ENCODE data around the gene CHKA. TPM values are rescaled to one million over a fixed set of nuclear protein-coding genes. Genes with fewer than 3 reads are reported as not detected.

Gene CHKA
- total RNA-seq, 1 donor from 2014 or later = 66.2 TPM

DNA sequence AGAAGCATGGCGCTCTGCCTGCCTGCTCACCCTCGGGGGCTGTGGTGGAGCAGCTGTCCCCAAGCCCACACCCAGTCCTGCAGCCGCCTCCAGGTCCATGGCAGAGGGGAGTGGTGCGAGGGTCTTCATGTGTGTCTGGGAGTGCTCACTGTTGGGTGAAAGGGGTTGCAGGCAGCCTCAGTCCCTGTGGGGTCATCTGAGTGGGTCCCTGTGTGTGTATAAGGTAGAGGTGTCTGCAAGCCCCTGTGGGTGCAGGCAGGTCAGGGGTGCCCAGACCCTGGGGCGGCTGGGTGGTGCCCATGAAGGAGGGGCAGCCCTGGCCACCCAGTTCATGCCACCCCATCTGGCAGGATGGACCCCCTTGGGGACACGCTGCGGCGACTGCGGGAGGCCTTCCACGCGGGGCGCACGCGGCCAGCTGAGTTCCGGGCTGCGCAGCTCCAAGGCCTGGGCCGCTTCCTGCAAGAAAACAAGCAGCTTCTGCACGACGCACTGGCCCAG is 106.2 kb downstream of the CHKA start:
- no peak for DNase-seq (ENCODE audit: low spot score)

DNA sequence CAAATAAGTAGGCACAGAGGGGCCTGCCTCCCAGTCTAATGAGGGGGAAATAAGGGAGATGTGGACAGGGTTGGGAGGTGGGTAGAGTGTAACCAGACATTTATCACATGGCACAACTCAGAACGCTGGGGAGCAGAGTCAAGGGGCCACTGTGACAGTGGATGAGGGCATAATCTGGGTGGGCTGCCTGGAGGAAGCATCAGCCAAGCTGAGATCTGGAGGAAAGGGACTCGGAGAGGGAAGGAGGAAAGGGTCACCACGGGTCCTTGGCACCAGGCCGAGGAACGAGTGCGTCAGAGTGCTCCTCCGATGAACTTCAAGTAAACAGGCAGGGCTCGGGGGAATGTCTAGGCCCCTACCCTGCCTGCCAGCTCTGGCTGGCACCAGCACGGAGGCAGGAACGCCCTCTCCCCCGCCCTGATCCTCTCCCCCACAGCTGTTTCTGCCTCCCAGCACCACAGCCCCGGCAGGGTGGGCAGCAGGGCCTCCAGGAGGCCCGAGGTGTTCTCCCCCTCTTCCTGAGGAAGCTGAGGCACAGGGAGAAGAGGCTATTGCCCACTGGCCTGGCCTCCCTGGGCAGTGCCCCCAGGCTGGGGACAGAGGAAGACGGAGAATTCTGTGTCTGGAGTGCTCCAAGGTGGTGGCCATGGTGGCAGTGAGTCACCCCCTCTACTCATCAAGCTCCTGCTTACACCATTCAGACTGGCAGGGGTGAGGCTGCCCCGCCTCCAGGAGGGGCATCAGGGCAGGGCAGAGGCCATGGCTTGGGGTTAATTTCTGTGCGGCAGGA is 106.8 kb downstream of the CHKA start:
- peak; percentile 87 for DNase-seq (ENCODE audit: low spot score)

DNA sequence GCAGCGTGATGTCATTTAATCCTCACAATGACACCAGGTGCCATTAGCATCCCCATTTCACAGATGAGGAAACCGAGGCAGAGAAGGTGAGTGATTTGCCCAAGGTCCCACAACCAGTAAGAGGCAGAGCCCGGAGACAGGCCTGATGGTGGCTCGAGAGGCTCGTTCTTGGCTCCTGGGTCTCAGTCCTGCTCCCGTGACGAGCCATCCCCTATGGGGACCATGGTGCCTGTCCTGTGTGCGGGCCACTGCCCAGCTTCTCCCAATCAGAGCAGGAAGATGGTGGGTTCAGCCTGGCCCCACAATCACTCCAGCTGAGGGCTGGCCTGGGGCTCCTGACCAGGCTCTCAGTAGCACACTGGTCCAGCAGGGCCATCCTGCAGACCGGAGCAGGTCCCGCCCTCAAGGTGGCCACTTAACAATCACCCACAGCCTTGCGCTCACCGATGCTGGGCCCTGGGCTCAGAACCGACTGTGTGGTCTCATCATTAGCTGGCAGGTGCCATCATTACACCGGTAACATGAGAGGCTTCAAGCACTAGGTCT is 107.5 kb downstream of the CHKA start:
- DNase-seq (ENCODE audit: low spot score) = no peak

DNA sequence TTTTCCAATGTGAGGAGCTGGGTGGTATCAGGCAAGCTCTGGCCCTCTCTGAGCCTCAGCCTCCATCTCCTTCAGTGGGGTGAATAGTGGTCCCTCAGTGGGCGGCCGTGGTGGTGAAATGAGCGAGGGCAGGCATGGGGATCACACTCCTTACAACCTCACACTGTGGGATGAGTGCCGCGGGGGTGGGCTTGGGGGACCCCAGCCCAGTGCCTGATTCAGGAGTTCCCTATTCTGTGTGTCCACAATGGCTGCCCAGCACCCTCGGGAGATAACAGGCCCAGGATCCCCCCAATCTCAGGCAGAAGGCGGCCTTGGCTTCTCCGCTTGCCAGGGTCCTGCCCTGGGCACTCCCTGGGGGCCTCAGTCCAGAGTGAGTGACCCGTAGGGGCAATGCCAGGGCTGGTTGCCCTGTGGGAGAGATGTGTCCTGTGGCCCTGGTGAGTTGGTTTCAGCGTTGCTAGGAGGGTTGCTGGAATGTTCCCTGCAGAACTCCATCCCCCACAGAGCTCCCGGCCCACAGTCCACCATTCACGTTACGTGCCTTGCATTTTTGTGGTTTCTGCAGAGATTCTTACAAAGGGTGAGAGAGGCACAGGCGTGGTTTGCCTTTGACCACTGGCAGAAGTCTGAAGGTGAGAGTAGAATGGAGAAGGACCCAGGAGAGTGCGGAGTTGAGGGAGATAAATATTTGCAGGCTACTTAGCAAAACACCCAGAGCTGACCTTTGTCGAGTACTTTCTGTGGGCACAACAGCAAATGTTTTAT is 108.2 kb downstream of the CHKA start:
- DNase-seq (ENCODE audit: low spot score) = peak; percentile 75

DNA sequence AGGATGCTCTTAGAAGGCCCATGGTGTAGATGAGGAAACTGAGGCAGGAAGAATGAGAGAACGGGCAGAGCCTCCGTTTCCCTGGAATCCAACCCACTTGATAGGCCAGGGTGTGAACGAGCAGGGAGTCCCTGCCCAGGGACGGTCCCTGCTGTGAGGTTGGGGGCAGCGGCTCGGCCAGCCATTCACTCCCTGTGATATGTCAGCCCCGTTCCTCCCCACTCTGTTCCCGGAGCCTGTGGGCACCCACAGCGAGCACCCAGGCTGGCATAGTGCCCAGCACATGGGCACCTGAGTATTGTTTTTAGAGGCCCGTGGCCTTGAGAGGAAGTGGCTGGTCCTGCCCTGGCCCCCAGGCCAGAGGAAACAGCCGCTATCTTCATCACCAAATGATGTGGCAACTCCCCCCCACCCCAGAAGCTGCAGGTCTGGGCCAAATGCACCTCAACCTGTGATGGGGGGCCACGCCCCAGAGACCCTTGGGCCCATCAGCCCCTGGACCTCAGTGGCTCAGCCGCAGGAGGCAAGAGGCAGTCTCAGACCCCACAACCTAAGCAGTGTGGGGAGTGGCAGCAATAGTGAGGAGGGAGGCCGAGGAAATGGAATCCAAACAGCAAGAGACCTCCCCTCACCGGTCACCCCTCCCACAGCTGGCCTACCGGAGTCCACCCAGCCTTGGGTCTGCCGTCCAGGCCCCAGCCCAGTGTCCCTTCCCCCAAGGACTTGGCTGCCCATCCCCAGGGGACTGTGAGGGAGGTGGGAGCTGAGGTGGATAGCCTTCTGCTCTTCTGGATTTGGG is 108.9 kb downstream of the CHKA start:
- DNase-seq (ENCODE audit: low spot score) = no peak

DNA sequence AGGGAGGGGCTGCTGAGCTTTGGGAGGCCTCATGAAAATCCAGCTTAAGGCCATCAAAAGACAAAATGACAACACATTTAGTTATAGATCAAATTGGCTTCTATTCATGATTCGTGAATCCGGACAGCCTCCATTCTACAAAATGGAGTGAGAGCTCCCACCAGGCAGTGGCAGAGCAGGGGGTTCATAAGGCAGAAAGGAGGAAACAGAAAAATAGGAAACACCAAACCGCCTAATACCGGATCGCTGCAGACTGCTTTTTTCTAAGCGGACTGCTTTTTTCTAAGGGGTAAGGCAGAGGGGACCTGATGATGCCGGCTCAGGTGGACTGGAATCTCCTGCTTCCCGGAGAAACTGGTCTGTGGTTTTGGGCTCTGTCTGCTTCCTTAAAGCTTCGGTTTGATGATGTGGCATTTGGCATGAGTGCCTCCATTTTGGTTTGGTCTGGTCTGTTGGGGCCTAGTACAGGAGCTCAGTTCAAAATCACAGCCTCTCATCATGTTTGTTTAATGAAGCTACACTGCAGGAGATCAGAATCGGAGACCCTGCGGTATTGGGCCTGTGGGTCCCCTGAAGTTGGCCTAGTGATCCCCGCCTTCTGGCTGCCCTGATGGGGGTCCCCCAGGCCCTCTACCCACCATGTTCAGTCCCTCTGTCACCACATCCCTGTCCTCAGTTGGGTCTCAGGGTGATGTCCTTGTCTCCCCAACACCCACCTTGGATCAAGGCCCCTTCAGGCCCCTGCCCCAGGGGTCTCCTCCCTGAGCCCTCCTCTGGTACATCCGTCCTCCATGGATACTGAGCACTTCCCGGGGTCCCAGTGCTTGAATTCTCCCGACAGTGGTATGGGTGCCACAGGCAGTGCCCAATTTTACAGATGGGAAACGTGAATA is 109.9 kb downstream of the CHKA start:
- DNase-seq (ENCODE audit: low spot score) = no peak

DNA sequence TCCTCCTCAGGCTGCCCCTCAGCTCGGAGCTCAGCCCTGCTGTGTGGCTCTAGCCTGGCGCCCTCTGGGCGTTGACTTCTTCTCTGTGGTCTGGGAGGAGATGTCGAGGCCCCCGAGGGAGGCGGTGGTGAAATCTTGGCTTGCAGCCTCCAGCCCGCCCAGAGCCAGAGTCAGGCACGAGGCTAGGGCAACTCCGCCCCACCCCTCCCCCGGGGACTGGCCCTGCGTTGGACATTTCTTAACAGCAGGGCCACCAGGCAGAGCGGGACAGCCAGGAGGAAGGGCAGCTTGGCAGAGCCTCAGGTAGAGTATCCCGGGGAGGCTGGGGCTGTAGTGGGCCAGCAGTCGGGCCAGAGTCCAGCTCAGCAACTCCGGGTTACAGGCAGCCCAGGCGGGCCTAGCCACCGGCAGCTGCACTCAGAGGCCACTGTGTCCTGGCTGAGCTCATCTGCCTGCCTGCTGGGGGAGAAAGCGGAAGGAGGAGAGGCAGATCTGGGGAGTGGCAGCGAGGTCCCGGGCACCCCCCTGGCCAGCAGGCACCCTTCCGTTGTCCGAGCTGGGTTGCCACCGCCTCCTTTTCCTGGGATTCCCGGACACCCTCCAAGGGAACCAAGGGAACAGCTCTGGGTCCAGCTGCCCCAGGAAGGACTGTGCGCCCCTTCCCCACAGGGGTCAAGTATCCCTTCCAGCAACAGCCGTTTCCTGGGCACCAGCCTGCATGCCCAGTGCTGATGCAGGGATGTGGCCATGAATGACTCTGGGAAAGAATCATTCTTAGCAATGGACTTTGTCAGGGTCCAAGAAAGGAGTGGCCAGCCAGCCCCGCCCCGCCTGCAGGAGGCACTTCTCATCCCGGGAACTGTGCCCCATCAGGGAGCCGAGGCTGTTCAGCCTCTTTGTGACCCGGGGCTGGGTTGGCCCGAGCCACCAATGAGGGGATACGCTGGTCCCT is 110.8 kb downstream of the CHKA start, which contains the start of gene ALDH3B1:
ALDH3B1 (plus strand) TSS at position 238 of the 952 bp plus-strand sequence. CDS start 4,971 bp downstream, outside the sequence.
- DNase-seq (ENCODE audit: low spot score) = peak; percentile 92

DNA sequence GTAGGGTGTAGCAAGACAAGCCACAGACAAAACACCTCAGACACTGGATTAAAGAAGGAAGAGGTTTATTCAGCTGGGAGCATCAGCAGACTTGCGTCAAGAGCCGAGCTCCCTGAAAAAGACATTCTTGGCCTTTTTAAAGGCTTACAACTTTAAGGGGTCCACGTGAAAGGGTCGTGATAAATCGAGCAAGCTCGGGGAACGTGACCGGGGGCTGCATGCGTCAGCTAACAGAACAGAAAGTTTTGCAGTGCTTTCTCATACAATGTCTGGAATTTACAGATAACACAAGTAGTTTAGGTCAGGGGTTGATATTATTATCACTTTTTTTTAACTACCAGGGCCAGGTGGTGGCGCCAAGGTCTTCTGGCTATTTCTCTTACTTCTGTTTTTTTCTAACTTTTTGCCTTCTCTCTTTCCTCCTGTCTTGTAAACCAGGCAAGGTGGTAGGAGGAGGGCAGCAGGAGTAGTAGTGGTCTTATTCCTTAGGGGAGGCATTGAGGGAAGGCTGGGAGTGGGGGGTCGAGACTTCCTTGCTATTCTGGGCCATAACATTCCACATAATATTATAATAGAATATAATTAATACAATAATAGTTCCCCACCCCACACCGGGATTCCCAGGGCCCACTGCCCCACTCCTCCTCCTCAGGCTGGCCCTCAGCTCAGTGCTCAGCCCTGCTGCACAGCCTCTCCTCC is 111.6 kb downstream of the CHKA start:
- no peak for DNase-seq (ENCODE audit: low spot score)

DNA sequence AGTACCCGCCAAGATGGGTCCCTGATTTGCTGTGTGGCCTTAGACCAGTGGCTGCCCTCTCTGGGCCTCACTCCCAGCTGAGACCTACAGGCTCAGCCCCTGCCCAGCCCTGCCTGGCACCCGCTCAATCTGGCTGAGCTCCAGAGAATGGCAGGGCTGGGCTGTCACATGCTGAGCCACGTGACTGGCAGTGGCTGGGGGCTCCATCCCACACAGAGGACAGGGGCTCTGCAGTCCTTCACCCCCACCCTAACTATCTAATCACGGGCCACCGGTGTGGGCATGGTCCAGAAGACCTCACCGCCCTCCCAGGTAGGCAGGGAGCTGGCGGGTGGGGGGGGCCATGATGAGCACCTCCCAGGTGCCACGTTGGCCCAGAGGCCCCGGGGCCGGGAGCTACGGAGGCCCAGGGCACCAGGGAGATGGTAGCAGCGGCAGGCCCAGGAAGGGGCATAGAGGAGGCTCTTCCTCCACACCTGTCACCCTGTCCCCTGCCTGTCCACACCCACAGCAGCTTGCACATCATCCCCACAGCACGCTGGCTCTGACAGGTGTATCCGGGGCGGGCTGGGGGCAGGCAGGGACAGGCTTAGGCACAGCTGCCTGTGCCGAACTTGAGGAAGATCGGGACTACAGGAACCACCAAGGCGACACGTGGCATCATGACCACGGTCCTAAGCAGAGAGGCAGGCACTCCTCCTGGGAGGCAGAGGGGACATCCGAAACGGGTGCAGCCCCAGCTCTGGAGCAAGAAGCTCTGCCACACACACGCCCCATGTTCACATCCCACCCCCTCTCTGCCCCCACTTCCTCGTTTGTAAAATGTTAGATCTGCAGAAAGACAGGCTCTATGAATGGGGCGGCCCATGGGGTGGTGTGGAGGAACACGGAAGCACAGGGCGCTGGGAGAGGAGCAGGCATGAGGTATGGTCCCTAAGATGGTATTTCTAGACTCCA is 112.5 kb downstream of the CHKA start:
- DNase-seq (ENCODE audit: low spot score) = peak; percentile 77

DNA sequence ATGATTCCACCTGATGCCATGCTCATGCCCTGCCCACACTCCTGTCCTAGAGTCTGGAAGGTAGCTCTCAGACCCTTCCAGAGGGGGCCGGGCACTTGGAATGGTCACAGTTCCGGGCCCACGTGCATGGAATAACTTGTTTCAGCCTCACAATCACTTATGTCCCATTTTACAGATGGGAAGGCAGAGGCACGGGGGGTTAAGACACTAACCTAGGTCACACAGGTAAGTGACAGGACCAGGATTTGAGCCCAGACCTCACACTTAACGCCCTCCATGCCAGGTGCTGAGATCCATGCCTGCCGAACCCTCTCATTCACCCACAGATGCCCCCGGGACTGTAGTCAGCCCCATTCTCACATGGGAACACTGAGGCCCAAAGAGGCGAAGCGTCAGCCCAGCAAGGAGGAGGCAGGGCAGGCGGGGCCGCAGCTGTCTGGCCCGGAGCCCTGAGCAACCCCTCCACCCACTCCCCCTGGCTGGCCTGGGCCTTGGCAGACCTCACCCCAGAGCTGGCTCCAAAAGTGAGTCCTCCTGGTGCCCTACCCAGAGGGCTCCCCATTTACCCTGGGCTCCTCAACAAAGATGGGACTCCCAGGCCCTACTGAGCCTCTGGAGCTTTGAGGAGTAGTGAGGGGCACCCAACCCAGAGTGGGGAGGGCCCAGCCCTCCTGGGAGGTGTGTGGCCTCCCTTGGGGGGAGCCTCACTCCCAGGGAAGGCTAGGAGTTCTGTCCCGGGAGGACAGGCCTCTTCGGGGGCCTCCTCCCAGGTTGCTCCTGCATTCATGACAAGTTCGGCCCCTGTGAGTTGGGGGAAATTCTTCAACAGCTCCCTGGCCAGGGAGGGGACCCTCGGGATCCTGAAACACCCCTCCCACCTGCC is 113.4 kb downstream of the CHKA start:
- DNase-seq (ENCODE audit: low spot score) = peak; percentile 41

DNA sequence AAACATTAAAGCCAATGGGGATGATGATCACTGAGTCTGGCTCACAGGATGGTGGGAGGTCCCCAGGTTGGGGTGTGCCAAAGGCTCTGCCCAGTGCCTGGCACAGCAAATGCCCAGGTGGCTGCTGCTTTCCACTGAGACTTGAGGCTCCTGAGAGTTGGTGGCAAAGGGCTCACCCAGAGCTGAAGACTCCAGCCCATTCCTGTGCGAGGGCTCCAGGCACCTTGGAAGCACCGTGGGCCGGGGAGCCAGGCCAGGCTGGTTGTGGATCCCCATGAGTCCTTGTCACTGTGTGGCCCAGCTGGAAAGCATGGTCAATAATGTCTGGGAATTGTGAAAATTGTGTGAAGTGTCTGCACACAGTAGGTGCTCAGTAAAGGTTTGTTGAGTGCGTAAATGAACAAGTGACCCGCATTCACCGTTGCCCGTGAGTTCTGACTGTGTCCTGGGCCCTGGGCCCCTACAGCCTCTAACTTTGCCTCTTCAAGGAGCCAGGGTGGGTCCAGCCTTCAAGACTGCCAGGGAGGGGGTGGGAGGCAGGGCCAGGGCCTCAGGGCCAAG is 114.5 kb downstream of the CHKA start:
- DNase-seq (ENCODE audit: low spot score) = no peak

DNA sequence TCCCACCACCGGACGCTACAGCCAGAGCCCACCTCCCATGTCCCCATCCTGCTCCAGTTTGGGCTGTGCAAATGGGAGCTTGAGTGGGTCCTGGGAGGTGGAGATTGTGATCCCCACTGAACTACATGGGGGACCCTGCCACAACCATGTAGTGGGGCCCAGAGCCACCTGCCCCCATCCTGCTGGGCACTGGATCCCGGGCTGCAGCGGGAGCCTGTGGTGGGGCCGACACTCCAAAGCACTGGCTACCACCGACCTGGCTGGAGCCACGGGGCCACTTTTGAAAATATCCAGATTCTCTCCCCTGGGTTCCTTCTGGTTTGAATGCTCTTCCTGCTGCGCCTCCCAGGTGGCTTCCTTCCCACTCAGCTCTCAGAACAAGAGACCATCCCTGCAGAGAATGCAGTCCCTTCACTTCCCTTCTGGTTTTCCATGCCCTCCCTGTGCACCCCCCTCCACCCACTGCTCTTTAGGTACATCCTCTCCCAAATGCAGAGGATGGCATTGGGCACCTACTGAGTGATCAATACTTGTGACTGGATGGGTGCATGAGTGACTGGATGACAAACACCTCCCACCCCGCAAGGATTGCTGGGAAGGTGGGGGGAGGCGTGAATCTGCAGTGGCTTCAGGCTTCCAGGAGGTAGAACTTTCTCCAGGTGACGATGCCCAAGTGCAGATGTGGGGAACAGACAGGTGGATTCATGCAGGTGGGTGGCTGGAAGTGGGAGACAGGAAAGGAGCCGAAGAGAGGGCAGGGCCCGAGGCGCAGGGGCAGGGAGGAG is 116.4 kb downstream of the CHKA start:
- DNase-seq (ENCODE audit: low spot score) = no peak

DNA sequence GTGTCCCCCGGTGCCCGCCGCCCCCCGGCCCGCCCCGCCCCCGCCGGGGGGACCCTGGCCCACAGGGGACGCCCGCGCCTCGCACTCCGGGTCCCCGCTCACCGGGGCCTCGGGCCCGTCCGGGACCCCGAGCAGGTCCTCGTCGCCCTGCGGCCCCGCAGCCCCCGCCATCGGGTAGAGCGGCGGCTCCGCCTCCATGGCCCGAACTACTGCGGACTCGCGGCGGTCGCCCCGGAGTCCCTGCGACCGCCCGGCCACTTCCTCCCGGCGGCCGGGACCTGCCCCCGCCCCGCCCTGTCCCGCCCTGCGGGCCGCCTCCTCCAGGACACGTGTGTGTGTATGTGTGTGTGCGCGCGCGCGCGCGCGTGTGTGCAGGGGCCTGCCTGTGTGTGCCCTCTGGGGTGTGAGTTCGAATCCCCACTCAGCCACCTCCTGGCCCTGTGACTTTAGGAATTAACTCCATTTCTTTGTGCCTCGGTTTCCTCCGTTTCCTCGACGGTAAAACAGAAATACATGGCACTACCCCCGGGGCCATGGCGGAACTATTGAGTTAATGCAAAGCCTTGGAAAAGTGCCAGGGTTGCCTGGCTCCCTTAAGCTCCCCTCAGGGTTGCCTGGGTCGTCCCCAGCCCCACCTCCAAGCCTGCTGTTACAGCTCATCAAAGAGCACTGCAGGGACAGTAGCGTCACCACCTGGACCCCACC is 117.2 kb downstream of the CHKA start, which contains the start of gene UNC93B1:
UNC93B1 (minus strand) TSS at position 252 of the 705 bp plus-strand sequence; CDS start at position 198, 54 bp downstream.
- peak; percentile 92 for DNase-seq (ENCODE audit: low spot score)
